B cell (primary cell): ENCODE data around the gene MOGAT1. TPM values are rescaled to one million over a fixed set of nuclear protein-coding genes. Genes with fewer than 3 reads are reported as not detected.

Source experiments
- ATAC-seq: fragments of 200-7000 bp; cut with Tn5 transposase; one replicate; pipeline ENCODE4 v1.10.0; 2021; ENCODE audit warnings: low read depth, mild to moderate bottlenecking, moderate number of reproducible peaks, moderate library complexity
- CTCF ChIA-PET: fragments of 350-600 bp; sonication (Branson Sonifier 250); formaldehyde crosslinking; loops from one replicate; lab custom pipeline; 2021; ENCODE audit warnings: antibody characterized with exemption, inconsistent platforms; lab: Charles Lee
- POLR2A ChIA-PET: fragments of 350-600 bp; sonication (Branson Sonifier 250); formaldehyde crosslinking; loops from one replicate; lab custom pipeline; 2021; ENCODE audit warnings: antibody characterized with exemption; lab: Charles Lee
- DNase-seq: peaks from one replicate; pipeline ENCODE4 v3.0.0; 2013
- H2AFZ ChIP-seq: 2 replicates; pipeline ENCODE4 v1.6.1; 2012; ENCODE audit warnings: mild to moderate bottlenecking, low read depth, low read length; ENCODE audit not compliant: insufficient read depth, poor library complexity, severe bottlenecking
- H3K27ac ChIP-seq, 2 donors: 1 replicate in 1 of 2; 2 replicates in 1 of 2; pipeline ENCODE4 v1.5.1; 2012 to 2013; ENCODE audit warnings: low read length in 2 of 2, mild to moderate bottlenecking in 2 of 2, moderate library complexity in 1 of 2
- H3K27me3 ChIP-seq, 4 experiments: fragments of 200-600 bp in 1 of 4; sonication (generic) in 1 of 4; replicated peaks in 1 of 4; 1 replicate in 2 of 4; 2 replicates in 2 of 4; pipeline versions ENCODE4 v1.6.1 to v1.7.0; 2013 to 2016; ENCODE audit warnings: low read length in 3 of 4, mild to moderate bottlenecking in 2 of 4, mixed read lengths in 1 of 4, moderate library complexity in 1 of 4; ENCODE audit not compliant: insufficient read depth in 4 of 4, control insufficient read depth in 3 of 4; ENCODE audit errors: control extremely low read depth in 1 of 4
- H3K36me3 ChIP-seq, 2 experiments: replicated peaks in 1 of 2; 1 replicate in 1 of 2; 2 replicates in 1 of 2; pipeline versions ENCODE4 v1.6.1 to v1.7.1; 2013; ENCODE audit warnings: low read length in 1 of 2; ENCODE audit not compliant: insufficient read depth in 2 of 2, control insufficient read depth in 1 of 2; ENCODE audit errors: control extremely low read depth in 1 of 2, extremely low read depth in 1 of 2
- H3K4me1 ChIP-seq, 2 donors: fragments of 200-600 bp in 1 of 2; sonication (generic) in 1 of 2; 1 replicate in 1 of 2; 2 replicates in 1 of 2; pipeline versions ENCODE4 v1.5.1 to v1.6.1; 2013 to 2017; ENCODE audit warnings: low read length in 2 of 2; ENCODE audit not compliant: control insufficient read depth in 2 of 2, insufficient read depth in 2 of 2
- H3K4me2 ChIP-seq: replicated peaks from 2 replicates; pipeline ENCODE3; 2012; ENCODE audit warnings: mild to moderate bottlenecking, low read depth, low read length; ENCODE audit not compliant: poor library complexity, severe bottlenecking
- H3K4me3 ChIP-seq, 5 experiments: fragments of 200-600 bp in 1 of 5; sonication (generic) in 1 of 5; 1 replicate in 3 of 5; 2 replicates in 2 of 5; pipeline versions ENCODE4 v1.5.1 to v1.7.0; 2011 to 2016; ENCODE audit warnings: low read length in 4 of 5, mild to moderate bottlenecking in 4 of 5, low read depth in 2 of 5, control low read depth in 1 of 5, moderate library complexity in 1 of 5; ENCODE audit not compliant: insufficient read depth in 1 of 5; ENCODE audit errors: control extremely low read depth in 1 of 5, extremely low read depth in 1 of 5
- H3K79me2 ChIP-seq: fragments of 200-600 bp; sonication (generic); one replicate; pipeline ENCODE4 v1.6.0; 2016; ENCODE audit warnings: low read length; ENCODE audit not compliant: control insufficient read depth, insufficient read depth
- H3K9ac ChIP-seq: fragments of 200-600 bp; sonication (generic); 2 replicates; pipeline ENCODE4 v1.6.1; 2017; ENCODE audit warnings: mild to moderate bottlenecking, low read length, moderate library complexity
- H3K9me3 ChIP-seq, 3 donors: one replicate each; pipeline versions ENCODE4 v1.6.1 to v1.7.1; 2013; ENCODE audit warnings: low read length in 2 of 3; ENCODE audit not compliant: control insufficient read depth in 2 of 3, insufficient read depth in 1 of 3; ENCODE audit errors: control extremely low read depth in 1 of 3
- H4K20me1 ChIP-seq: 2 replicates; pipeline ENCODE4 v1.6.0; 2012; ENCODE audit warnings: mild to moderate bottlenecking, low read length; ENCODE audit not compliant: insufficient read depth, control insufficient read depth, poor library complexity, severe bottlenecking
- H3K27ac Mint-ChIP-seq: one replicate; pipeline ENCODE4 v1.8.0; 2021; ENCODE audit warnings: mixed read lengths
- H3K27me3 Mint-ChIP-seq: one replicate; pipeline ENCODE4 v1.8.0; 2021; ENCODE audit warnings: mixed read lengths
- H3K4me1 Mint-ChIP-seq: one replicate; pipeline ENCODE4 v1.8.0; 2021; ENCODE audit warnings: mixed read lengths
- H3K4me3 Mint-ChIP-seq: one replicate; pipeline ENCODE4 v1.8.0; 2021; ENCODE audit warnings: mixed read lengths
- H3K9me3 Mint-ChIP-seq: one replicate; pipeline ENCODE4 v1.8.0; 2022; ENCODE audit warnings: mixed read lengths; ENCODE audit not compliant: insufficient read depth
- CTCF ChIP-seq: fragments of 200-600 bp; IDR thresholded peaks from one replicate; pipeline ENCODE4 v1.8.0; 2022; ENCODE audit warnings: antibody characterized with exemption, mild to moderate bottlenecking
- EZH2 ChIP-seq: IDR thresholded peaks from 2 replicates; pipeline ENCODE4 v1.6.1; 2012; ENCODE audit warnings: borderline replicate concordance, low read depth, mild to moderate bottlenecking, moderate library complexity, low read length; ENCODE audit not compliant: insufficient read depth, poor library complexity, severe bottlenecking
- WGBS: methylation state at CpG from one replicate; pipeline ENCODE4 v1.1.5; 2013; ENCODE audit warnings: missing lambda C conversion rate; ENCODE audit not compliant: insufficient coverage; 5-methylcytosine and 5-hydroxymethylcytosine counted together
- intact Hi-C: fragments of 100-400 bp; cut with micrococcal nuclease; formaldehyde crosslinking; loops from one replicate; pipeline ENCODE4 v1.10.0; 2022
- polyA plus RNA-seq: library from polyadenylated mRNA; depleted of rRNA; stranded (reverse); fragments of >200 nt; gene quantifications from 2 replicates; pipeline ENCODE4 v1.2.3, GENCODE V29; 2012
- total RNA-seq, 2 donors: library from RNA; stranded (reverse); fragments of 120-200 nt in 1 of 2; gene quantifications; 1 replicate in 1 of 2; 2 replicates in 1 of 2; pipeline versions ENCODE4 v1.2.3 to v1.2.4, GENCODE V29; 2013 to 2022

Gene MOGAT1
- total and polyA plus RNA-seq, 2 donors (not counting 1 experiment from before 2014, with no cell fraction given) = not detected

GRCh38 chr2:222693837-222694236 is 22.4 kb downstream of the MOGAT1 start:
- Histone ChIP-seq H3K4me2 (no peak overlapping the region), H3K79me2 (no peaks in the 10 kb centered on the region), H3K9ac (no peak overlapping the region), H3K36me3 (no peaks in the 10 kb centered on the region), H2AFZ (no peak overlapping the region), H4K20me1 (no peaks in the 10 kb centered on the region), H3K9me3 (no peaks in the 10 kb centered on the region), H3K27ac (no peak overlapping the region), H3K4me3 (no peak overlapping the region), H3K27me3 (no peaks in the 10 kb centered on the region), H3K4me1 (peaks cover 4 to 6% of the 10 kb centered on the region in 2 donors)
- Mint-ChIP-seq H3K27me3 (peaks cover 14% of the 10 kb centered on the region), H3K4me1 (peaks cover 5% of the 10 kb centered on the region), H3K27ac (no peak overlapping the region), H3K9me3 (no peaks in the 10 kb centered on the region), H3K4me3 (no peak overlapping the region)
- no peak for TF ChIP-seq CTCF
- TF ChIP-seq EZH2 = no peak
- CTCF ChIA-PET = interaction anchor here (0.7 kb wide), 1 partner anchor 161 kb away, joined by 3 read pairs; no protein-coding TSS in a partner anchor
- ATAC-seq = no peak
- POLR2A ChIA-PET = no interaction called here
- intact Hi-C loops = no loop called here
- WGBS = no CpG with 5 or more reads among the region's 1 CpG
- DNase-seq = no peak

- Histone ChIP-seq H3K79me2 (no peaks in the 10 kb centered on the region), H3K27ac (no peak overlapping the region), H3K27me3 (peaks cover 0 to 7% (median 2%) of the 10 kb centered on the region in 4 experiments), H3K4me1 (no peaks in the 10 kb centered on the region), H3K9ac (no peak overlapping the region), H2AFZ (no peak overlapping the region), H3K36me3 (no peaks in the 10 kb centered on the region), H3K9me3 (no peaks in the 10 kb centered on the region), H3K4me3 (no peak overlapping the region), H3K4me2 (no peak overlapping the region), H4K20me1 (no peaks in the 10 kb centered on the region)
- H3K4me3 Mint-ChIP-seq = no peak overlapping the region
- H3K4me1 Mint-ChIP-seq = no peaks in the 10 kb centered on the region
- POLR2A ChIA-PET = no interaction called here
- intact Hi-C loops = no loop called here
- ATAC-seq = no peak
- CTCF ChIA-PET = interaction anchor here (2.7 kb wide), 1 partner anchor 10 kb away, joined by 23 read pairs; no protein-coding TSS in a partner anchor
- TF ChIP-seq CTCF (no peak), EZH2 (no peak)
- no peak overlapping the region for H3K27ac Mint-ChIP-seq
- peaks cover 34% of the 10 kb centered on the region for H3K27me3 Mint-ChIP-seq
- no peak for DNase-seq
- WGBS = 90% methylated on average over 2 of the region's 4 CpGs
- H3K9me3 Mint-ChIP-seq = no peaks in the 10 kb centered on the region
These were observed 26.8 kb downstream of the MOGAT1 start for GRCh38 chr2:222698276-222698675.
